ENCODE data around the gene SEMA3E.

GRCh38 chr7:83478616-83479015 is 170.3 kb downstream of the SEMA3E start:
- TF ChIP-seq SPI1 (IDR thresholded peaks at IDR 0.05; ENCODE audit: borderline replicate concordance, insufficient read depth, low read depth, low read length) (no peak), CTCF (IDR thresholded peaks at IDR 0.05 in 2 of 3, conservative IDR thresholded peaks at IDR 0.05 in 1 of 3; ENCODE audit: control insufficient read depth in 2 of 3, extremely low read depth in 1 of 3, insufficient read depth in 1 of 3, low read depth in 3 of 3, low read length in 3 of 3) (no peak), MAX (IDR thresholded peaks at IDR 0.05; ENCODE audit: low read depth, low read length) (no peak), POLR2AphosphoS5 (IDR thresholded peaks at IDR 0.05; ENCODE audit: low read length) (no peak), EZH2 (IDR thresholded peaks at IDR 0.05; ENCODE audit: borderline replicate concordance, control insufficient read depth, low read depth, low read length) (no peak), SREBF2 (IDR thresholded peaks at IDR 0.05; ENCODE audit: low read length) (no peak), PKNOX1 (IDR thresholded peaks at IDR 0.05) (no peak), FOXK2 (IDR thresholded peaks at IDR 0.05) (no peak), ATF7 (IDR thresholded peaks at IDR 0.05; ENCODE audit: low read depth) (no peak), ASH2L (IDR thresholded peaks at IDR 0.05; ENCODE audit: borderline replicate concordance, low read depth) (no peak), TCF12 (IDR thresholded peaks at IDR 0.05; ENCODE audit: low read depth, low read length) (no peak), CEBPB (IDR thresholded peaks at IDR 0.05; ENCODE audit: borderline replicate concordance in 1 of 2, low read depth in 2 of 2, low read length in 2 of 2) (no peak)

Measured in GM12878 (cell line).